PC-3 (cell line): ENCODE data around the gene UMODL1. TPM values are rescaled to one million over a fixed set of nuclear protein-coding genes. Genes with fewer than 3 reads are reported as not detected.

Source experiments
- ATAC-seq: fragments of 200-7000 bp; cut with Tn5 transposase; 2 replicates; pipeline ENCODE4 v1.9.1; 2020; ENCODE audit warnings: mild to moderate bottlenecking, moderate library complexity
- BruUV-seq: library from RNA; stranded (reverse); fragments of 400-500 nt; replicated peaks from 2 replicates; lab custom pipeline; 2021; lab: Mats Ljungman, UMichigan
- CTCF ChIA-PET: fragments of 300-600 bp; sonication (Branson Sonifier 250); formaldehyde crosslinking; loops from one replicate; lab custom pipeline; 2022; ENCODE audit warnings: antibody characterized with exemption; lab: Charles Lee
- POLR2A ChIA-PET: fragments of 300-600 bp; sonication (Branson Sonifier 250); formaldehyde crosslinking; loops from one replicate; lab custom pipeline; 2022; ENCODE audit warnings: antibody characterized with exemption; ENCODE audit not compliant: unreplicated experiment; lab: Charles Lee
- DNase-seq: peaks from one replicate; pipeline ENCODE4 v3.0.0-alpha.2; 2015
- H2AFZ ChIP-seq: fragments of 300-600 bp; sonication (generic); 2 replicates; pipeline ENCODE4 v1.6.0; 2016; ENCODE audit warnings: antibody characterized with exemption, low read length
- H3F3A ChIP-seq: fragments of 300-600 bp; sonication (generic); one replicate; pipeline ENCODE4 v1.6.0; 2017; ENCODE audit warnings: antibody characterized with exemption, low read length, control low read depth, mild to moderate bottlenecking; ENCODE audit not compliant: unreplicated experiment
- H3K27ac ChIP-seq: fragments of 300-600 bp; sonication (generic); 2 replicates; pipeline ENCODE4 v1.5.1; 2016; ENCODE audit warnings: mild to moderate bottlenecking, low read length
- H3K27me3 ChIP-seq: fragments of 300-600 bp; sonication (generic); 2 replicates; pipeline ENCODE4 v1.6.1; 2016; ENCODE audit warnings: low read length, mixed read lengths
- H3K36me3 ChIP-seq: fragments of 300-600 bp; sonication (generic); 2 replicates; pipeline ENCODE4 v1.6.1; 2016; ENCODE audit warnings: low read depth, mixed run types, low read length, mixed read lengths
- H3K4me1 ChIP-seq: fragments of 300-600 bp; sonication (generic); 2 replicates; pipeline ENCODE4 v1.5.1; 2016; ENCODE audit warnings: low read length; ENCODE audit not compliant: insufficient read depth
- H3K4me2 ChIP-seq: fragments of 300-600 bp; sonication (generic); 2 replicates; pipeline ENCODE4 v1.6.0; 2016; ENCODE audit warnings: low read length
- H3K4me3 ChIP-seq: fragments of 300-600 bp; sonication (generic); 2 replicates; pipeline ENCODE4 v1.5.1; 2016; ENCODE audit warnings: mild to moderate bottlenecking, low read length, mixed read lengths
- H3K79me2 ChIP-seq: fragments of 300-600 bp; sonication (generic); 2 replicates; pipeline ENCODE4 v1.6.1; 2017; ENCODE audit warnings: low read length, mixed read lengths
- H3K9ac ChIP-seq: fragments of 300-600 bp; sonication (generic); 2 replicates; pipeline ENCODE4 v1.6.0; 2016; ENCODE audit warnings: mild to moderate bottlenecking, low read length
- H3K9me2 ChIP-seq: fragments of 300-600 bp; sonication (generic); replicated peaks from 2 replicates; pipeline ENCODE4 v1.6.1; 2016; ENCODE audit warnings: mixed run types, low read length, mixed read lengths
- H3K9me3 ChIP-seq: fragments of 300-600 bp; sonication (generic); 2 replicates; pipeline ENCODE4 v1.6.1; 2016; ENCODE audit warnings: low read length, mixed read lengths
- H4K20me1 ChIP-seq: fragments of 300-600 bp; sonication (generic); 2 replicates; pipeline ENCODE4 v1.6.1; 2016; ENCODE audit warnings: low read length, mixed read lengths
- CTCF ChIP-seq: fragments of 300-600 bp; sonication (generic); conservative IDR thresholded peaks from 2 replicates; pipeline ENCODE4 v1.5.1; 2017; ENCODE audit warnings: antibody characterized with exemption, low read depth, mild to moderate bottlenecking, low read length
- EZH2 ChIP-seq: fragments of 300-600 bp; sonication (generic); IDR thresholded peaks from one replicate; pipeline ENCODE4 v1.6.1; 2017; ENCODE audit warnings: antibody characterized with exemption, mild to moderate bottlenecking, low read length; ENCODE audit not compliant: unreplicated experiment
- EZH2phosphoT487 ChIP-seq: fragments of 300-600 bp; sonication (generic); IDR thresholded peaks from 2 replicates; pipeline ENCODE4 v1.6.1; 2018; ENCODE audit warnings: mild to moderate bottlenecking, antibody characterized with exemption, low read length, borderline replicate concordance
- intact Hi-C: fragments of 100-400 bp; cut with micrococcal nuclease; formaldehyde crosslinking; loops from 2 replicates; pipeline ENCODE4 v1.9.0; 2023
- total RNA-seq: library from RNA; depleted of rRNA; stranded (reverse); fragments of >200 nt; gene quantifications from 2 replicates; pipeline ENCODE4 v1.2.3, GENCODE V29; 2014

UMODL1 gene
- total RNA-seq, 1 experiment from 2014 or later = not detected

GRCh38 chr21:42056996-42057689 lies 14.0 kb upstream of the UMODL1 start:
- H3K9ac ChIP-seq = peak overlapping the region; percentile 45
- H3K9me2 ChIP-seq = no peaks in the 10 kb centered on the region
- TF ChIP-seq CTCF = no peak
- TF ChIP-seq EZH2 = no peak
- no peak for TF ChIP-seq EZH2phosphoT487
- DNase-seq (peak; percentile 95), ATAC-seq (peak; percentile 86)
- H3K36me3 ChIP-seq = no peaks in the 10 kb centered on the region
- BruUV-seq = TSS peak; percentile 70
- no peaks in the 10 kb centered on the region for H3K79me2 ChIP-seq
- peak overlapping the region; percentile 50 for H3K4me3 ChIP-seq
- peaks cover 5% of the 10 kb centered on the region for H3F3A ChIP-seq
- H3K4me2 ChIP-seq = peak overlapping the region; percentile 75
- no peaks in the 10 kb centered on the region for H3K9me3 ChIP-seq
- H4K20me1 ChIP-seq = no peaks in the 10 kb centered on the region
- H3K27me3 ChIP-seq = no peaks in the 10 kb centered on the region
- peaks cover 24% of the 10 kb centered on the region for H3K4me1 ChIP-seq
- H2AFZ ChIP-seq = peak overlapping the region; percentile 40
- ChIA-PET CTCF (no interaction called here), POLR2A (no interaction called here)
- peak overlapping the region; percentile 86 for H3K27ac ChIP-seq
- intact Hi-C loops = loop anchor here (2.0 kb wide), 3 partner anchors 38 to 124 kb away; partner anchors contain the start of gene ZBTB21

GRCh38 chr21:42057851-42058437 lies 13.2 kb upstream of the UMODL1 start:
- TF ChIP-seq CTCF (no peak), EZH2 (no peak), EZH2phosphoT487 (no peak)
- Histone ChIP-seq H3K36me3 (no peaks in the 10 kb centered on the region), H3K27me3 (no peaks in the 10 kb centered on the region), H3K9ac (peak overlapping the region; percentile 45), H3K4me3 (peak overlapping the region; percentile 50; the same call in 1 of the 2 replicates), H3K9me2 (no peaks in the 10 kb centered on the region), H2AFZ (peak overlapping the region; percentile 40), H3K27ac (peak overlapping the region; percentile 86), H4K20me1 (no peaks in the 10 kb centered on the region), H3F3A (peaks cover 5% of the 10 kb centered on the region), H3K9me3 (no peaks in the 10 kb centered on the region), H3K4me1 (peaks cover 24% of the 10 kb centered on the region), H3K79me2 (no peaks in the 10 kb centered on the region), H3K4me2 (peak overlapping the region; percentile 75)
- no TSS peak for BruUV-seq
- ChIA-PET CTCF (no interaction called here), POLR2A (no interaction called here)
- intact Hi-C loops = loop anchor here (2.0 kb wide), 3 partner anchors 37 to 125 kb away; partner anchors contain the start of gene ZBTB21
- DNase-seq (no peak), ATAC-seq (peak; percentile 4; the same call in 1 of the 2 replicates)

- no peak overlapping the region for H3K4me2 ChIP-seq
- no peaks in the 10 kb centered on the region for H3K9me2 ChIP-seq
- peaks cover 5% of the 10 kb centered on the region for H3F3A ChIP-seq
- no peaks in the 10 kb centered on the region for H3K27me3 ChIP-seq
- H2AFZ ChIP-seq = no peak overlapping the region
- H4K20me1 ChIP-seq = no peaks in the 10 kb centered on the region
- TF ChIP-seq CTCF (no peak), EZH2 (no peak), EZH2phosphoT487 (no peak)
- intact Hi-C loops = no loop called here
- H3K9ac ChIP-seq = no peak overlapping the region
- DNase-seq (no peak), ATAC-seq (no peak)
- no peak overlapping the region for H3K27ac ChIP-seq
- no peaks in the 10 kb centered on the region for H3K79me2 ChIP-seq
- H3K36me3 ChIP-seq = no peaks in the 10 kb centered on the region
- H3K9me3 ChIP-seq = no peaks in the 10 kb centered on the region
- BruUV-seq = no TSS peak
- peaks cover 24% of the 10 kb centered on the region for H3K4me1 ChIP-seq
- ChIA-PET POLR2A (no interaction called here), CTCF (no interaction called here)
- H3K4me3 ChIP-seq = no peak overlapping the region
These were observed 12.4 kb upstream of the UMODL1 start for GRCh38 chr21:42058631-42059111.
